Iris pigment epithelial cell (primary cell): ENCODE measurements around the gene DOHH.

Source experiments
- DNase-seq: peaks from one replicate; pipeline ENCODE4 v3.0.0-alpha.2; 2011; ENCODE audit warnings: low read depth

The DOHH gene

DNA sequence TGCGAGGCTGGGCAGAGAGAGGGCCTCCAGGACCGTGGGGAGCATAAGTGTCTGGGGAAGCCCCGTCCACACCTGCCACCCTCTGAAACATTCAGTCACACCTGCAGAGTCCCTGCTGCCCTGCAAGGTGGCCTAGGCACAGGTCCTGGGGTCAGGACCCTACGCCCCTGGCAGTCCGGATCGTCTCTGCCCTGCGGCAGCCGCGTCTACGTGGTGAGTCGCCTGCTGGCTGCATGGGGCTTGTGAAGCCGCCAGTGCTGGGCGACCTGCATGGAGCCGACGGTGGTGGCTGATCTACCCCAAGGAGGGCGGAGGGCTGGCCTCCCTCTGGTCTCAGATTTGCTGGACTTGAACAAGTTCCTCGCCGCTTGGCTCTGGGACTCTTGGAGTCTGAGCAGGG, 18.7 kb upstream of the DOHH start:
- no peak for DNase-seq

DNA sequence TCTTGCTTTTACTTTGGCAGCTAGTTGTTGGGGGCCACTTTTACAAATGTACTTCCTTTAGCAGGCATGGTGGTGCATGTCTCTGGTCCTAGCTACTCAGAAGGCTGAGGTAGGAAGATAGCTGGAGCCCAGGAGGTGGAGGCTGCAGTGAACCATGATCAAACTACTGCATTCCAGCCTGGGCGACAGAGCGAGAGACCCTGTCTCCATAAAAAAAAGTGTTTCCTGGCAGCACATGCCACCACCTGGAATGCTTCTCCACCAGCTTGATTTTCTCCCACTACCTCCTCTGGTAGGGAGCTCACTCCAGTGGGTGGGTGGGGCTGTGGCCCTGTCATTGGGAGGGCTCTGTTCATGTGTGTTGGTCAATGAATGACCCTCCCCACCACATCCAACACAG, 18.2 kb upstream of the DOHH start:
- DNase-seq: no peak

DNA sequence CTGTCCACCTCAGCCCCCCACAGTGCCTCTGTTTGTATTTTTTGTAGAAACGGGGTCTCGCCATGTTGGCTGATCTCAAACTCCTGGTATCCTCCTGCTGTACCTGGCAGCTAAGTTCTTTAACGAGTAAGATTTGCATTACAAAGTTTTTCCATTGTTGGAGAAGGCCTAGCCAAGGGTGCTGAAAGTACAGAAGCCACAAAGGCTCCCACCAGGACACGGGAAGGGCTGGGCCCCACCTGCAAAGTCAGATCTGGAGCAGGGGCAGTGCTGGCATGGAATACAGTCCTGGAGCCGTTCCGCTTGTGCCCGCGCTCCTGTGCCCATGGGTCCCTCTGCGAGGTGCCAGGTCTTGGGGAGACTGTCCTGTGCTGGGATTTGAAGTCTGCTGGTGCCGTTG, 17.8 kb upstream of the DOHH start:
- no peak for DNase-seq

DNA sequence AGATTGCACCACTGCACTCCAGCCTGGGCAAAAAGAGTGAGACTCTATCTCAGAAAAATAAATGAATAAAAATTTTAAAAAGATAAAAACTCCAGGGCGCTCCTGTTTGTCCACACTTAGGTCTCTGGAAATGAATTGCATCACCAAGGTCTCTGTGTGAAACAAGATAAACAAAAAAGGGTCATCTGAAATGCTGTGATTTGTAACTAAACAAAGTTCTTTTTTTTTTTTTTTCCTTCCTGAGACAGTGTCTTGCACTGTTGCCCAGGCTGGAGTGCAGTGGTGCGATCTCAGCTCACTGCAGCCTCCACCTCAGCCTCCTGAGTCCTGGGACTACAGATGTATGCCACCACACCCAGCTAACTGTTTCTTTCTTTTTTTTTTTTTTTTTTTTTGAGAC, 17.2 kb upstream of the DOHH start:
- DNase-seq: no peak

GRCh38 chr19:3516675-3517207, 16.3 kb upstream of the DOHH start:
- DNase-seq: no peak

DNA sequence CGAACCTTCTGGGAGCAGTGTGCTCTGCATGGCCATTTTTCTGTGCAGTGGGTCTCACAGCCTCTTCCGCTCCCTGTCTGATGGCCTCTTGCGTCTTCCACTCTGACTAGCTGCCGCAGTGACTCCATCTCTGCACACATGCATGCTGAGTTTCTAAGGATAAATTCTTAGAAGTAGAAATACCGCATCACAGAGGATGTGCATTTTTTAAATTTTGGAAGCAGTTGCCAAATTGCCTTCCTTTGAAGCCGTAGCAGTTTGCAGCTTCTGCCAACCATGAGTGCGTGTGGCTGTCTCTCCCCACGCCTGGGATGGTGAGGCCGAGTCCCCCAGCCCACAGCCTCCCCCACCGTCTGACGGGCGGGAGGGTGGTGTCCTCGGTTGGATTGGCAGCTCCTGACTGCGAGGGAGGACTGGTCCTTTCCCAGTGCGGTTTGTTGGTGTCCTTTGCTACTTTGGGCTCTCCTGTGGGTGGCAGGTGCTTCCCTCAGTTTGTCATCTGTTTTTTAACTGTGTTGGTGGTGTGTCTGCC, 15.5 kb upstream of the DOHH start:
- DNase-seq: no peak

- DNase-seq: no peak
Observed at GRCh38 chr19:3514930-3515329, 14.5 kb upstream of the DOHH start.

DNA sequence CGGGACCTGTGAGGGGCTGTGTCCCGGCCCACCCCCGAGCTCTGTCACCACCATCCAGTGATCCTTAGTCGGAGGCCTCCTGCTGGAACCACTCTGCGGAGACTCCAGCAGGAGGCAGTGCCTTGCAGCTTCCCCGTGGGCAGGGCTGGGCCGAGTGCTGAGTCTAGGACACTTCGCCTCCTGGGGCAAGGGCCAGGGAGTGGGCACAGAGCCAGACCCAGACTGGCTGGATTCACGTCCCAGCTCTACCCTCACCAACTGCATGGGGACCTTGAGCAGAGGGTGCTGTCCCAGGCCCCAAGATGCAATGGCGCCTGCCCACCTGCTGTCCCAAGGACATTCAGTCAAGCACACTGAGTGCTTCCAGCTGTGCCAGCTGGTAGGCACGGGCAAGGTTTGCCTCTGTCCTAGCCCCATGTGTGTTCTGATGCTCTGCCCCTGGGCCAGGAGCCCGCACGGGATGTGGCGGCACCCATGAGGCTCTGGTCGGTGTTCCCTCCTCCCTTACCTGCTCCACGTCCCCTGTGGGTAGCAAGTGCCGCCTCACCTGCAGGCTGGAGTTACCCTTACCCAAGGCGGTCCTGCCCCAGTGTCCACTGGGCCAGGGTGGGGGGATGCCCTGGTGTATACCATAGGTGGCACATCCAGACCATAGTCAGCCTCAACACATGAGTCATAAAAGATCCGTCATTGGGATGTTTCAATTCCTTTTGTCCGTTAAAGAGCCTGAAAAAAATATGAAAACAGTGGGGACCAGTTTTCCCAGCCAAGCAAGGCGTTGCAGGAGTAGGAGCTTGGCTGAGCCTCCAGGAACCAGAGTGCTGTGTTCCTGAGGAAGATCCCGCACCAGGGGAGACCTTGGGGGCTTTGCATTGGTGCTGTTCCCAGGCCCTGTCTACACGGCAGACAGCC, 13.0 kb upstream of the DOHH start:
- DNase-seq: no peak

DNA sequence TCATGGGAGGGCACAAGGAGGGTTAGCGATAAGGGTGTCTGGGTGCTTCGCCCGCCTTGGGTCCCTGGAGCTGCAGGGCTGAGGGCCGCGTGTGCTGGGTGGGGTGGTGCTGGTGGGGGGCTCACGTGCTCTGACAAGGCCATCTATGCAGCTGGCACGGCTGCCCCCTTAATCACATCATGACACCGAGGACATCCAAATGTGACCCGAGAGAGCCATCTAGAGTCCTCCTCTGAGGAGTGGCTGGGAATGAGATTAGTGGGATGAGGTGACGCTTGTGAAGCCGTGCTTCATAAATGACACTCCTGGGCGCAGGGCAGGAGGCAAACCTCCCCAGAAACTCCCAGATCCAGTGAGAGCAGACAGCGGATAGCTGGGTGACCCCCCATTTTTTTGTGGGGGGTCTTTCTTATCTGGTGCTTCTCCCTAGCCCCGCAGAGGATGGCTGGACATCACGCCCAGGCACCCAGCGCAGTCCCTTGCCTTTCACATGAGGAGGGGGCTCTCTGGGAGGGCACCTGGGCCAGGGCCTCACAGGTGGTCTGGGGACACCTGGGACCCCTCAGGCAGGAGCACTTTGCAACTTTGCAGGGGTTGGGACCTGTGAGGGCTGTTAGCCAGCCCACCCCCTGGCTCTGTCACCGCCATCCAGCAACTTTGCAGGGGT, 12.2 kb upstream of the DOHH start:
- DNase-seq: no peak

GRCh38 chr19:3511506-3512251, 11.2 kb upstream of the DOHH start:
- no peak for DNase-seq

GRCh38 chr19:3510727-3511126, 10.3 kb upstream of the DOHH start:
- DNase-seq: no peak

DNA sequence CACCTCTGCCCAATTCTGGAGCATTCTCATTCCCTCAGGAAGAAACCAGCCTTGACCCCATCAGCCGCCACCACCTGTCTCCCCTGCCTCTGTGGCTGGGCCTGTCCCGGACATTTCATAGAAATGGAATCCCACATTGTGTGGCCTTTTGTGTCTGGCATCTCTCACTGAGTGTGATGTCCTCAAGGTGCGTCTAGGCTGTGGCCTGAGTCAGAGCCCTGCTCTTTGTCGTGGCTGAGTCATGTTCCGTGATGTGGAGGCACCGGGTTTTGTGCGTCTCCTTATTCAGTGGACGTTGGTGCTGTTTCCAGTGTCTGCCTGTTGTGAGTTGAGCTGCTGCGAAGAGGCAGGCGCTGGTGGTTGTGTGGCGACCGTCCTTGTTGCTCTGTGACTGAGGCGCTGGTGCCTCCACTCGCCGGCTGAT, 9.1 kb upstream of the DOHH start:
- DNase-seq: peak; percentile 73

- no peak for DNase-seq
Observed at GRCh38 chr19:3508771-3509535, 8.5 kb upstream of the DOHH start.

DNA sequence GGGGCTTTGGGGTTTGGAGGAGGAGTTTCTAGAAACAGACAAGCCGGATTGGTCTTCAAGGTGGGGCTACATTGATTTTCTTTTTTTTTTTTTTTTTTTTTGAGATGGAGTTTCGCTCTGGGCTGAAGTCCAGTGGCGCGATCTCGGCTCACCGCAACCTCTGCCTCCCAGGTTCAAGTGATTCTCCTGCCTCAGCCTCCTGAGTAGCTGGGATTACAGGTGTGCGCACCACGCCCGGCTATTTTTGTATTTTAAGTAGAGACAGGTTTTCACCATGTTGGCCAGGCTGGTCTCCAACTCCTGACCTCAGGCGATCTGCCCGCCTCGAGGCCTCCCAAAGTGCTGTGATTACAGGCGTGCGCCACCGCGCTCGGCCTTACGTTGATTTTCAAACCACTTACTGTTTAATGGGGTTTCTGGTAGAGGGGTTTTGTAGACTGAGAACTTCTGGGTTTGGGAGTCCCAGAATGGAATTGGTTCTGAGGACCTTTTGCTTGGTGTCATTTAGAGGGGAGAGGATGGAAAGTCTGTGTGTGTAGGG, 7.7 kb upstream of the DOHH start:
- peak; percentile 14 for DNase-seq

GRCh38 chr19:3507371-3508120, 7.1 kb upstream of the DOHH start:
- peak; percentile 18 for DNase-seq

DNA sequence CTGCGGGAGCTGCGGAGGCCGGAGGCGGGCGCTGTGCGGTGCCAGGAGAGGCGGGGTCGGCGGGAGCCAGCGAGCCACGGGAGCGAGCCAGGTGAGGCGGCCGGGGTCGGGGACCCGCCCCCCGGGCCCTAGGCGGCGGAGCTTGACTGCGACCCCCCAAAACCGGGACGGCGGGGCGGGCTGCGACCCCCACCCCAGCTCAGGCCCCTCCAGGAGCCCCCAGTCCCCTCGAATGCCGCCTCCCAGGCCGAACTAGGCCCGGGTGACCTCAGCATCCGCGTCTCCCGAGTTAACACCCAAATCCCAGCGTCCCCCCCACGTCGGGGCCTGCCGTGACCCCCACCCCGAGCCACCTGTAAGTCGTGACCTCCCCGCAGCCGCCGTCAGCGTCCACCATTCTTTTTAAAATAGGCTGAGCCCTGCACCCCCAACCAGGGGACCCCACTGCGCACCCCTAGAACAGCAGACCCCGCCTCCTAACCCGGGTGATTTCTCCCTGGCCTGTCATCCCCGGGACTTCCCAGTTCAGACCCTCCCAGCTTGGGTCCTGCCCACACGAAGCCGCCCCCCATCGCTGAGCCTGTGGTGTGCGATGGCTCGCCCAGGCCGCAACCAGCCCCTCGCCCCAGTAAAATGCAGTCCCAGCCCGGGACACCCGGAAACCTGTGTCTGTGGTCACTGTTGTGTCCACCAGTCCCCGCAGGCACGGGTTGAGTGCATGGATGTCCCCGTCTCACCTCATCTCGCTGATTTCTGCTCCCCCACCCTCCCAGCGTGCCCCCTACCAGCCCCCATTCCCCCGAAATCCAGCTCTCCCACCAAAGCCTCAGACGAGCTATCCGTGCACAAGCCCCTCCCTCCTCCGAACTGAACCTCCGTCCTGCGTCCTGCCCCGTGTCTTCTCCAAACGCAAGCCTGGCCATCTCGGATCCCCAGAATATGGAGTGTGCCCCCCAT, 6.2 kb upstream of the DOHH start:
- DNase-seq: peak; percentile 24

DNA sequence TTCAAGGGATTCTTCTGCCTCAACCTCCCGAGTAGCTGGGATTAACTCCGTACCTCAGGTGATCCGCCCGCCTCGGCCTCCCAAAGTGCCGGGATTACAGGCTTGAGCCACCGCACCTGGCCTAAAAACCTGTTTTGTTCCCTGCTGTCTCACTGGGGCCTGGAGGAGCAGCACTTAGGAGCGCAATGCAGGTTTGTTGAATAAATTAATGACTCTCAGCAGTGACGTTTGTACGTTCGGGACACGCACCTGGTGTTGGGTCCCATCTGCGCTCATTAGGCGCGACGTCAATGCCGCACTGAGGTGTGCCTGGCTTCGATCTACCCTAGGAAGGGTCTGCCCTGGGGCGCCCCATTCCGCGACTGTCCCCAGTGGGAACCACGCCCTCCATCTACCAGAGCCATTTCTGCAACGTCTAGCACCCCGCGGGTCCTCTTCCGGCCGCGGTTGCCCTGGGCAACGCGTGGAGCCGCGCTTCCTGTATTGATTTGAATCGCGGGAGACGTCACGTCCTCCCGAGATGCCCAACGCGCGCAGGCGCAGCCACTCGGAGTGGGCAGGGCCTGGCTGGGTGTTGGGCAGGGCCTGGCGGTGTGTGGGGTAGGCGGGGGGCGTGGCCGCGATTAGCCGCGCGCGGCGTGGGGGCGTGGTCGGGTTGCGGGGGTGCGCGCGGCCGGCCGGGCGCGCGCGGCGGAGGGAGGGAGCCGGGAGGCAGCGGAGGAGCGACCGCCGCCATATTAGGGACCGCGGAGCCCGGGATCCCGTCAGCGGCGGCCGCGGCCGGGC, 5.3 kb upstream of the DOHH start, which contains the start of gene FZR1:
FZR1 (plus strand) TSS at position 714 of the 786 bp plus-strand sequence. CDS start 16,679 bp downstream, outside the sequence.
- peak; percentile 97 for DNase-seq

GRCh38 chr19:3504735-3505134, 4.3 kb upstream of the DOHH start:
- peak; percentile 62 for DNase-seq
